ENCODE data around the gene SIGLECL1.

Gene SIGLECL1

DNA sequence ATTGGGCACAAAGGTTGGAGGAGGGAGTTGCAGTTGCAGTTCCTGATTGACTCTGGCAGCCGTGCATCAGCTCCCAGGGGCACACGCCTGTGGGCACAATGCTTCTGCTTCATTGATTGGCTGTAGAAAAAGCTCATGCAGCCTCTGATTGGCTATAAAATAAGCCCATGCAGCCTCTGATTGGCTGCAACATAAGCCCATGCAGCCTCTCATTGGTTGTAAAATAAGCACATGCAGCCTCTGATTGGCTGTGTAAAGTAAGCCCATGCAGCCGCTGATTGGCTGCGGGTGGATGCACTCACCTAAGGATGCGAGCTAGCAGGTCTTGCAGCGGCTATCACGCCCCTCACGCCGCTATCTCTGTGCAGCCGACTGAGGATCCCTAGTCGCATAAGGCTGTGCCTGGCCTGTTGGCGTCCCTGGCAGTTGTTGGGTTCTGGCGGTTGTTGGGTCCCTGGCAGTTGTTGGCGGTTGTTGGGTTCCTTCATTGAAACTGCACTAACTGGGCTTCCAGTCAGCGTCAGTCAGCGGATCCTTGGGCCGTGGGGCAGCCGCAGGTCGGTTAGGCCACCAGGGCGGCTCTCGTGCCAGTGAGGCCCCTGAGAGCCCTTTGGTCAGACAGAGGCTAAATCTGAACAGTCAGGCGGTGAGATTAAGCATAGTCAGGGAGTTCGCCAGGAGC, at the start of gene SIGLECL1:
SIGLECL1 (plus strand) TSS at position 295 of the 682 bp plus-strand sequence. CDS start 12,993 bp downstream, outside the sequence.
- TF ChIP-seq FOXM1 (IDR thresholded peaks at IDR 0.05; ENCODE audit: borderline replicate concordance) = no peak
- TF ChIP-seq CTBP1 (IDR thresholded peaks at IDR 0.05; ENCODE audit: borderline replicate concordance) = no peak
- no peak for TF ChIP-seq L3MBTL2 (conservative IDR thresholded peaks at IDR 0.05)
- TF ChIP-seq TARDBP (IDR thresholded peaks at IDR 0.05) = no peak
- no peak for TF ChIP-seq ARNT (IDR thresholded peaks at IDR 0.05)
- TF ChIP-seq BHLHE40 (IDR thresholded peaks at IDR 0.05; ENCODE audit: borderline replicate concordance) = no peak
- TF ChIP-seq SUZ12 (IDR thresholded peaks at IDR 0.05) = no peak
- TF ChIP-seq ELF4 (IDR thresholded peaks at IDR 0.05) = no peak
- no peak for TF ChIP-seq FOXK2 (IDR thresholded peaks at IDR 0.05)
- TF ChIP-seq, protein P1, sequence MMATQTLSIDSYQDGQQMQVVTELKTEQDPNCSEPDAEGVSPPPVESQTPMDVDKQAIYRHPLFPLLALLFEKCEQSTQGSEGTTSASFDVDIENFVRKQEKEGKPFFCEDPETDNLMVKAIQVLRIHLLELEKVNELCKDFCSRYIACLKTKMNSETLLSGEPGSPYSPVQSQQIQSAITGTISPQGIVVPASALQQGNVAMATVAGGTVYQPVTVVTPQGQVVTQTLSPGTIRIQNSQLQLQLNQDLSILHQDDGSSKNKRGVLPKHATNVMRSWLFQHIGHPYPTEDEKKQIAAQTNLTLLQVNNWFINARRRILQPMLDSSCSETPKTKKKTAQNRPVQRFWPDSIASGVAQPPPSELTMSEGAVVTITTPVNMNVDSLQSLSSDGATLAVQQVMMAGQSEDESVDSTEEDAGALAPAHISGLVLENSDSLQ (IDR thresholded peaks at IDR 0.05) = no peak
- TF ChIP-seq ZNF384 (IDR thresholded peaks at IDR 0.05) = no peak
- no peak for TF ChIP-seq HDGF (IDR thresholded peaks at IDR 0.05; ENCODE audit: borderline replicate concordance)
- TF ChIP-seq NFRKB (IDR thresholded peaks at IDR 0.05) = no peak
- TF ChIP-seq SP1 (IDR thresholded peaks at IDR 0.05) = no peak
- no peak for TF ChIP-seq LEF1 (IDR thresholded peaks at IDR 0.05; ENCODE audit: borderline replicate concordance)
- TF ChIP-seq FOXA1 (IDR thresholded peaks at IDR 0.05) = no peak
- no peak for DNase-seq (ENCODE audit: extremely low spot score)
- POLR2A ChIA-PET = no interaction called here
- CTCF ChIA-PET = interaction anchor here (1.1 kb wide), 1 partner anchor 9 kb away, joined by 3 read pairs; no protein-coding TSS in a partner anchor

DNA sequence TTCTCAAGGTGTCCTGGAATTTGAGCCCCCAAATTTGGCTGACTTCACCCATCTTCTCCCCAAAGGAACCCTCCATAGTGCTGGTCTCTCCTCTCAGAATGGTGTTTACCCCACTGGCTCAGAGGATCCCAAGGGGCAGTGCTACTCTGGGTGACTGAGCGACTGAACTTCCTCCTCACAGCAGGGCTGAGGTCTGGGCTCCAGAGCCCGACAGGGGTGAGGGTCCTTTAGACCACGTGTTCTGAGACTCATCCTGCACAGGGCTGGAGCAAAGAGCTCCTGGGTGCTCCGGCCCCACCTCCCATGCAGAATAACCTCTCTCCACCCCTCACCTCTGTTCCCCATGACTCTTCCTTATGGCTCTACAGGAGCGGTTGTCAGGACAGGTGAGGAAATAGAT, 49.2 kb upstream of the SIGLECL1 start:
- CTCF ChIA-PET = no interaction called here
- POLR2A ChIA-PET = no interaction called here
- TF ChIP-seq BHLHE40 (IDR thresholded peaks at IDR 0.05; ENCODE audit: borderline replicate concordance) = no peak
- TF ChIP-seq TARDBP (IDR thresholded peaks at IDR 0.05) = no peak
- no peak for TF ChIP-seq L3MBTL2 (conservative IDR thresholded peaks at IDR 0.05)
- no peak for TF ChIP-seq LEF1 (IDR thresholded peaks at IDR 0.05; ENCODE audit: borderline replicate concordance)
- TF ChIP-seq SUZ12 (IDR thresholded peaks at IDR 0.05) = no peak
- no peak for TF ChIP-seq FOXM1 (IDR thresholded peaks at IDR 0.05; ENCODE audit: borderline replicate concordance)
- TF ChIP-seq FOXK2 (IDR thresholded peaks at IDR 0.05) = no peak
- no peak for TF ChIP-seq SP1 (IDR thresholded peaks at IDR 0.05)
- TF ChIP-seq ARNT (IDR thresholded peaks at IDR 0.05) = no peak
- no peak for TF ChIP-seq ELF4 (IDR thresholded peaks at IDR 0.05)
- TF ChIP-seq HDGF (IDR thresholded peaks at IDR 0.05; ENCODE audit: borderline replicate concordance) = no peak
- TF ChIP-seq NFRKB (IDR thresholded peaks at IDR 0.05) = no peak
- TF ChIP-seq CTBP1 (IDR thresholded peaks at IDR 0.05; ENCODE audit: borderline replicate concordance) = no peak
- no peak for TF ChIP-seq FOXA1 (IDR thresholded peaks at IDR 0.05)
- DNase-seq (ENCODE audit: extremely low spot score) = no peak

DNA sequence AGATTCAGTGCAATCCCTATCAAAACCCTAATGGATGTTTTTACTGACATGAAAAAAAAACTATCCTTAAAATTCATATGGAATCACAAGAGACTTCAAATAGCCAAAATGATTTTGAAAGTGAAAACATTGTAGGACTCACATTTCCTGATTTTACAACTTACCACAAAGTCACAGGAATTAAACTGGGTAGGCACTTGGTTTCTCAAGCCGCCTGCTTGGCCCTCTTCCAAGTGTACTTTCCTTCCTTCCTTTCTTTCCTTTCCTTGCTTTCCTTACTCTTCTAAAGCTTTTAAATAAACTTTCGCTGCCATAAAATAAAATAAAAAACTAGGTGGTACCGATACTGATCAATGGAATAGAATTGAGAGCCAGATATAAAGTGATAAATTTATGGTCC, 47.0 kb upstream of the SIGLECL1 start:
- no peak for TF ChIP-seq ELF4 (IDR thresholded peaks at IDR 0.05)
- no peak for TF ChIP-seq LEF1 (IDR thresholded peaks at IDR 0.05; ENCODE audit: borderline replicate concordance)
- no peak for TF ChIP-seq HDGF (IDR thresholded peaks at IDR 0.05; ENCODE audit: borderline replicate concordance)
- TF ChIP-seq TARDBP (IDR thresholded peaks at IDR 0.05) = no peak
- no peak for TF ChIP-seq SP1 (IDR thresholded peaks at IDR 0.05)
- TF ChIP-seq SUZ12 (IDR thresholded peaks at IDR 0.05) = no peak
- TF ChIP-seq ZNF384 (IDR thresholded peaks at IDR 0.05) = no peak
- TF ChIP-seq, protein P1 (IDR thresholded peaks at IDR 0.05) = no peak
- no peak for TF ChIP-seq FOXM1 (IDR thresholded peaks at IDR 0.05; ENCODE audit: borderline replicate concordance)
- no peak for TF ChIP-seq ARNT (IDR thresholded peaks at IDR 0.05)
- TF ChIP-seq NFRKB (IDR thresholded peaks at IDR 0.05) = no peak
- no peak for TF ChIP-seq CTBP1 (IDR thresholded peaks at IDR 0.05; ENCODE audit: borderline replicate concordance)
- TF ChIP-seq BHLHE40 (IDR thresholded peaks at IDR 0.05; ENCODE audit: borderline replicate concordance) = no peak
- TF ChIP-seq FOXK2 (IDR thresholded peaks at IDR 0.05) = no peak
- no peak for TF ChIP-seq L3MBTL2 (conservative IDR thresholded peaks at IDR 0.05)
- no peak for TF ChIP-seq FOXA1 (IDR thresholded peaks at IDR 0.05)
- ChIA-PET POLR2A (no interaction called here), CTCF (interaction anchor here (0.6 kb wide), 1 partner anchor 94 kb away, joined by 5 read pairs; no protein-coding TSS in a partner anchor)
- DNase-seq (ENCODE audit: extremely low spot score) = no peak

GRCh38 chr19:51204321-51204720, 46.6 kb upstream of the SIGLECL1 start:
- TF ChIP-seq FOXA1 (IDR thresholded peaks at IDR 0.05) = no peak
- no peak for TF ChIP-seq ARNT (IDR thresholded peaks at IDR 0.05)
- no peak for TF ChIP-seq TARDBP (IDR thresholded peaks at IDR 0.05)
- TF ChIP-seq L3MBTL2 (conservative IDR thresholded peaks at IDR 0.05) = no peak
- no peak for TF ChIP-seq ELF4 (IDR thresholded peaks at IDR 0.05)
- TF ChIP-seq SP1 (IDR thresholded peaks at IDR 0.05) = no peak
- TF ChIP-seq FOXK2 (IDR thresholded peaks at IDR 0.05) = no peak
- TF ChIP-seq, protein P1 (IDR thresholded peaks at IDR 0.05) = no peak
- TF ChIP-seq SUZ12 (IDR thresholded peaks at IDR 0.05) = no peak
- TF ChIP-seq BHLHE40 (IDR thresholded peaks at IDR 0.05; ENCODE audit: borderline replicate concordance) = no peak
- TF ChIP-seq CTBP1 (IDR thresholded peaks at IDR 0.05; ENCODE audit: borderline replicate concordance) = no peak
- TF ChIP-seq HDGF (IDR thresholded peaks at IDR 0.05; ENCODE audit: borderline replicate concordance) = no peak
- no peak for TF ChIP-seq FOXM1 (IDR thresholded peaks at IDR 0.05; ENCODE audit: borderline replicate concordance)
- TF ChIP-seq LEF1 (IDR thresholded peaks at IDR 0.05; ENCODE audit: borderline replicate concordance) = no peak
- TF ChIP-seq NFRKB (IDR thresholded peaks at IDR 0.05) = no peak
- no peak for TF ChIP-seq ZNF384 (IDR thresholded peaks at IDR 0.05)
- DNase-seq (ENCODE audit: extremely low spot score) = no peak
- ChIA-PET CTCF (interaction anchor here (0.6 kb wide), 1 partner anchor 94 kb away, joined by 5 read pairs; no protein-coding TSS in a partner anchor), POLR2A (no interaction called here)

- ChIA-PET CTCF (no interaction called here), POLR2A (no interaction called here)
- no peak for DNase-seq (ENCODE audit: extremely low spot score)
- TF ChIP-seq SP1 (IDR thresholded peaks at IDR 0.05) = no peak
Measured at GRCh38 chr19:51207747-51208146, 43.1 kb upstream of the SIGLECL1 start.
